ENCODE measurements around the gene NPHP4. TPM values are rescaled to one million over a fixed set of nuclear protein-coding genes. Genes with fewer than 3 reads are reported as not detected.

The NPHP4 gene
- total and polyA plus RNA-seq, 9 of the 15 experiments (the other 6 are each of a cell fraction or from before 2014, with no cell fraction given), result 0.52 to 26.2 (median 6.7) TPM

DNA sequence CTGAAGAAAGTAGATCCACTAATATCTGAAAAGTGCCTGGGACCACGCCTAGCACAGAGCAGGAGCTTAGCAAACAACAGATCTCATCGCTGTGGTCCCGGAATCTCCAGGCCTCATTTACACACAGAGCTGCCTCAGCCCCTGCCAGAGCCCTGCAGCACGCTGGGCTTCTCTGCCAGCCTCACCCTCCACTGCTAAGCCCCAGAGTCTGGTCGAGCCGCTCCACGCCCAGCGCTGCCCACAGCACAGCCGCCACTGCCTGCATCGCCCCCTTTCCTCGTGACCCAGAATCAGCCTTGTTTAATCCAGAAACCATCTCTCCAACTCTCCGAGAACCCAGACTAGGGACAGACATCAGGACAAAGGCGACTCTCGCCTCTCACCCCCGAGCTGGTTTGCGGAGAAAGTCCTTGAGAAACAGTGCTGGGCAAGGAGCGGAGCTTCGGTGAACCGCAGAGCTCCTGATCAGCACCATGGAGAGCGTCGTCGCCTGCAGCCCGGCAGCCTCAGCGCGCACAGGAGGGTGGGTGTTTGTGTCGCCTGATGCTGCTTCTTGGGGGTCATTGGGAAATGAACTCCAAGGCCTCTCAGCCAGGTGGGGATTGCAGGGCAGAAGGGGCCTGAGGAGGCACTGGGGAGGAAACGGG lies 145.1 kb downstream of the NPHP4 start (continued):
- TF ChIP-seq, protein P1, sequence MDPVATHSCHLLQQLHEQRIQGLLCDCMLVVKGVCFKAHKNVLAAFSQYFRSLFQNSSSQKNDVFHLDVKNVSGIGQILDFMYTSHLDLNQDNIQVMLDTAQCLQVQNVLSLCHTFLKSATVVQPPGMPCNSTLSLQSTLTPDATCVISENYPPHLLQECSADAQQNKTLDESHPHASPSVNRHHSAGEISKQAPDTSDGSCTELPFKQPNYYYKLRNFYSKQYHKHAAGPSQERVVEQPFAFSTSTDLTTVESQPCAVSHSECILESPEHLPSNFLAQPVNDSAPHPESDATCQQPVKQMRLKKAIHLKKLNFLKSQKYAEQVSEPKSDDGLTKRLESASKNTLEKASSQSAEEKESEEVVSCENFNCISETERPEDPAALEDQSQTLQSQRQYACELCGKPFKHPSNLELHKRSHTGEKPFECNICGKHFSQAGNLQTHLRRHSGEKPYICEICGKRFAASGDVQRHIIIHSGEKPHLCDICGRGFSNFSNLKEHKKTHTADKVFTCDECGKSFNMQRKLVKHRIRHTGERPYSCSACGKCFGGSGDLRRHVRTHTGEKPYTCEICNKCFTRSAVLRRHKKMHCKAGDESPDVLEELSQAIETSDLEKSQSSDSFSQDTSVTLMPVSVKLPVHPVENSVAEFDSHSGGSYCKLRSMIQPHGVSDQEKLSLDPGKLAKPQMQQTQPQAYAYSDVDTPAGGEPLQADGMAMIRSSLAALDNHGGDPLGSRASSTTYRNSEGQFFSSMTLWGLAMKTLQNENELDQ (CRISPR knock-in tag; IDR thresholded peaks at IDR 0.05; ENCODE audit: borderline replicate concordance), result 0 out of 2 replicates have a peak, but pooled peaks have one; percentile 21
- TF ChIP-seq SMARCE1 (IDR thresholded peaks at IDR 0.05) (no peak), POU5F1 (IDR thresholded peaks at IDR 0.05; ENCODE audit: borderline replicate concordance, low read depth, low read length, partially characterized antibody) (no peak), SAFB2 (IDR thresholded peaks at IDR 0.05; ENCODE audit: borderline replicate concordance, low read depth, low read length, severe bottlenecking) (no peak), HDAC2 (IDR thresholded peaks at IDR 0.05) (peak; percentile 56; the same call in 1 of the 2 replicates), ZNF324 (CRISPR knock-in tag; IDR thresholded peaks at IDR 0.05) (no peak), ZNF24 (IDR thresholded peaks at IDR 0.05) (no peak), LEF1 (IDR thresholded peaks at IDR 0.05) (no peak), ZNF224 (CRISPR knock-in tag; IDR thresholded peaks at IDR 0.05) (peak; percentile 75; the same call in 1 of the 2 replicates), DMBX1 (CRISPR knock-in tag; IDR thresholded peaks at IDR 0.05; ENCODE audit: borderline replicate concordance) (no peak), HCFC1 (IDR thresholded peaks at IDR 0.05; ENCODE audit: low read depth, low read length) (no peak), PURB (CRISPR knock-in tag; IDR thresholded peaks at IDR 0.05; ENCODE audit: low read depth) (no peak), ESRRA (IDR thresholded peaks at IDR 0.05; ENCODE audit: borderline replicate concordance, low read depth) (no peak)
- TF ChIP-seq, protein P2, sequence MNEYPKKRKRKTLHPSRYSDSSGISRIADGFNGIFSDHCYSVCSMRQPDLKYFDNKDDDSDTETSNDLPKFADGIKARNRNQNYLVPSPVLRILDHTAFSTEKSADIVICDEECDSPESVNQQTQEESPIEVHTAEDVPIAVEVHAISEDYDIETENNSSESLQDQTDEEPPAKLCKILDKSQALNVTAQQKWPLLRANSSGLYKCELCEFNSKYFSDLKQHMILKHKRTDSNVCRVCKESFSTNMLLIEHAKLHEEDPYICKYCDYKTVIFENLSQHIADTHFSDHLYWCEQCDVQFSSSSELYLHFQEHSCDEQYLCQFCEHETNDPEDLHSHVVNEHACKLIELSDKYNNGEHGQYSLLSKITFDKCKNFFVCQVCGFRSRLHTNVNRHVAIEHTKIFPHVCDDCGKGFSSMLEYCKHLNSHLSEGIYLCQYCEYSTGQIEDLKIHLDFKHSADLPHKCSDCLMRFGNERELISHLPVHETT (CRISPR knock-in tag; conservative IDR thresholded peaks at IDR 0.05 in 1 of 2, IDR thresholded peaks at IDR 0.05 in 1 of 2), result no peak
- TF ChIP-seq, protein P3, sequence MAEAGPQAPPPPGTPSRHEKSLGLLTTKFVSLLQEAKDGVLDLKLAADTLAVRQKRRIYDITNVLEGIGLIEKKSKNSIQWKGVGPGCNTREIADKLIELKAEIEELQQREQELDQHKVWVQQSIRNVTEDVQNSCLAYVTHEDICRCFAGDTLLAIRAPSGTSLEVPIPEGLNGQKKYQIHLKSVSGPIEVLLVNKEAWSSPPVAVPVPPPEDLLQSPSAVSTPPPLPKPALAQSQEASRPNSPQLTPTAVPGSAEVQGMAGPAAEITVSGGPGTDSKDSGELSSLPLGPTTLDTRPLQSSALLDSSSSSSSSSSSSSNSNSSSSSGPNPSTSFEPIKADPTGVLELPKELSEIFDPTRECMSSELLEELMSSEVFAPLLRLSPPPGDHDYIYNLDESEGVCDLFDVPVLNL (CRISPR knock-in tag; IDR thresholded peaks at IDR 0.05; ENCODE audit: low read depth), result 0 out of 2 replicates have a peak, but pooled peaks have one; percentile 37
- TF ChIP-seq, protein P4, sequence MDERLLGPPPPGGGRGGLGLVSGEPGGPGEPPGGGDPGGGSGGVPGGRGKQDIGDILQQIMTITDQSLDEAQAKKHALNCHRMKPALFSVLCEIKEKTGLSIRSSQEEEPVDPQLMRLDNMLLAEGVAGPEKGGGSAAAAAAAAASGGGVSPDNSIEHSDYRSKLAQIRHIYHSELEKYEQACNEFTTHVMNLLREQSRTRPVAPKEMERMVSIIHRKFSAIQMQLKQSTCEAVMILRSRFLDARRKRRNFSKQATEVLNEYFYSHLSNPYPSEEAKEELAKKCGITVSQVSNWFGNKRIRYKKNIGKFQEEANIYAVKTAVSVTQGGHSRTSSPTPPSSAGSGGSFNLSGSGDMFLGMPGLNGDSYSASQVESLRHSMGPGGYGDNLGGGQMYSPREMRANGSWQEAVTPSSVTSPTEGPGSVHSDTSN (CRISPR knock-in tag; IDR thresholded peaks at IDR 0.05; ENCODE audit: low read depth), result 0 out of 2 replicates have a peak, but pooled peaks have one; percentile 6
- TF ChIP-seq, protein P4 (tag; conservative IDR thresholded peaks at IDR 0.05; ENCODE audit: low read depth), result no peak
